Vagina (tissue), 2 donors: Measurements from ENCODE around the gene NCS1. TPM values are rescaled to one million over a fixed set of nuclear protein-coding genes. Genes with fewer than 3 reads are reported as not detected.
A peak's percentile ranks its signal among the peaks of the same experiment; 100 is the strongest.

ENCODE experiments used
- DNase-seq, 2 donors: peaks; one replicate each; pipeline ENCODE4 v3.0.0-alpha.2; 2017; ENCODE audit errors: extremely low spot score in 2 of 2
- H3K27ac ChIP-seq: fragments of 200-600 bp; sonication (generic); one replicate; pipeline ENCODE4 v1.5.1; 2019
- H3K27me3 ChIP-seq: fragments of 200-600 bp; sonication (generic); one replicate; pipeline ENCODE4 v1.5.1; 2019
- H3K36me3 ChIP-seq, 2 donors: fragments of 200-600 bp; sonication (generic); one replicate each; pipeline ENCODE4 v1.5.1; 2017 to 2019
- H3K4me1 ChIP-seq: fragments of 200-600 bp; sonication (generic); one replicate; pipeline ENCODE4 v1.5.1; 2019
- H3K4me3 ChIP-seq, 2 donors: fragments of 200-600 bp; sonication (generic); 1 replicate in 1 of 2; 2 replicates in 1 of 2; pipeline ENCODE4 v1.5.1; 2016 to 2019
- H3K9me3 ChIP-seq: fragments of 200-600 bp; sonication (generic); one replicate; pipeline ENCODE4 v1.5.1; 2019
- CTCF ChIP-seq, 3 experiments: fragments of 450-650 bp in 2 of 3; fragments of 200-600 bp in 1 of 3; sonication (generic) in 1 of 3; IDR thresholded peaks; one replicate each; pipeline ENCODE4 v1.5.1; 2017 to 2019; ENCODE audit warnings: antibody characterized with exemption in 3 of 3, mild to moderate bottlenecking in 2 of 3, moderate library complexity in 2 of 3
- POLR2A ChIP-seq, 2 donors: fragments of 450-650 bp; IDR thresholded peaks; one replicate each; pipeline ENCODE4 v1.6.1; 2017; ENCODE audit warnings: antibody characterized with exemption in 2 of 2, mild to moderate bottlenecking in 2 of 2, moderate library complexity in 2 of 2
- POLR2AphosphoS5 ChIP-seq, 2 donors: sonication (generic); formaldehyde crosslinking; IDR thresholded peaks; one replicate each; pipeline ENCODE4 v1.9.0; 2017; ENCODE audit warnings: antibody characterized with exemption in 2 of 2, mild to moderate bottlenecking in 2 of 2, low read depth in 1 of 2; ENCODE audit not compliant: insufficient read depth in 1 of 2
- intact Hi-C: fragments of 100-400 bp; cut with DNase I; formaldehyde crosslinking; loops from one replicate; pipeline ENCODE4 v1.15.1; 2023
- total RNA-seq: library from RNA; depleted of rRNA; stranded (reverse); fragments of >200 nt; gene quantifications from one replicate; pipeline ENCODE4 v1.2.3, GENCODE V29; 2016

The NCS1 gene
- total RNA-seq, 1 donor from 2014 or later, result 20.4 TPM

GRCh38 chr9:130177898-130178805 lies 5.9 kb downstream of the NCS1 start:
- Histone ChIP-seq H3K9me3 (no peaks in the 10 kb centered on the region), H3K4me1 (peaks cover 48% of the 10 kb centered on the region), H3K36me3 (no peaks in the 10 kb centered on the region), H3K4me3 (no peak overlapping the region), H3K27ac (no peak overlapping the region), H3K27me3 (no peaks in the 10 kb centered on the region)
- intact Hi-C loops, result loop anchor here (10.0 kb wide), 1 partner anchor 167 kb away; no protein-coding TSS in a partner anchor
- no peak for TF ChIP-seq POLR2AphosphoS5 (IDR thresholded peaks at IDR 0.05; ENCODE audit: insufficient read depth in 1 of 2, low read depth in 1 of 2)
- TF ChIP-seq POLR2A (IDR thresholded peaks at IDR 0.05), result no peak
- TF ChIP-seq CTCF (IDR thresholded peaks at IDR 0.05), result no peak
- no peak for DNase-seq

GRCh38 chr9:130179331-130179907 lies 7.2 kb downstream of the NCS1 start:
- intact Hi-C loops, result loop anchor here (10.0 kb wide), 1 partner anchor 165 kb away; no protein-coding TSS in a partner anchor

GRCh38 chr9:130180516-130180915 lies 8.3 kb downstream of the NCS1 start:
- Histone ChIP-seq H3K36me3 (no peaks in the 10 kb centered on the region), H3K27ac (peak overlapping the region; percentile 24), H3K4me1 (peaks cover 39% of the 10 kb centered on the region), H3K9me3 (no peaks in the 10 kb centered on the region), H3K27me3 (no peaks in the 10 kb centered on the region), H3K4me3 (no peak overlapping the region)
- intact Hi-C loops, result no loop called here
- TF ChIP-seq POLR2AphosphoS5 (IDR thresholded peaks at IDR 0.05; ENCODE audit: insufficient read depth in 1 of 2, low read depth in 1 of 2) (no peak), CTCF (IDR thresholded peaks at IDR 0.05) (no peak), POLR2A (IDR thresholded peaks at IDR 0.05) (no peak)
- DNase-seq, result no peak

More at GRCh38 chr9:130179331-130179907, 7.2 kb downstream of the NCS1 start:
- TF ChIP-seq POLR2AphosphoS5 (IDR thresholded peaks at IDR 0.05; ENCODE audit: insufficient read depth in 1 of 2, low read depth in 1 of 2), result no peak
- TF ChIP-seq POLR2A (IDR thresholded peaks at IDR 0.05), result no peak
- no peak for TF ChIP-seq CTCF (IDR thresholded peaks at IDR 0.05)
- Histone ChIP-seq H3K27ac (no peak overlapping the region), H3K36me3 (no peaks in the 10 kb centered on the region), H3K27me3 (no peaks in the 10 kb centered on the region), H3K4me1 (peaks cover 47% of the 10 kb centered on the region), H3K9me3 (no peaks in the 10 kb centered on the region), H3K4me3 (no peak overlapping the region)
- no peak for DNase-seq

- no peak for TF ChIP-seq CTCF (IDR thresholded peaks at IDR 0.05)
- TF ChIP-seq POLR2AphosphoS5 (IDR thresholded peaks at IDR 0.05; ENCODE audit: insufficient read depth in 1 of 2, low read depth in 1 of 2), result no peak
- no peak for TF ChIP-seq POLR2A (IDR thresholded peaks at IDR 0.05)
- Histone ChIP-seq H3K9me3 (no peaks in the 10 kb centered on the region), H3K27me3 (no peaks in the 10 kb centered on the region), H3K4me1 (peaks cover 51% of the 10 kb centered on the region), H3K27ac (peak overlapping the region; percentile 24), H3K36me3 (no peaks in the 10 kb centered on the region), H3K4me3 (no peak overlapping the region)
- intact Hi-C loops, result no loop called here
- DNase-seq, result no peak
Measured at GRCh38 chr9:130181678-130182380, 9.6 kb downstream of the NCS1 start.
